Skeletal muscle satellite cell (primary cell): ENCODE data around the gene BUB1.
A peak's percentile ranks its signal among the peaks of the same experiment; 100 is the strongest.
"Not testable (repeated sequence)": the region's sequence is repeated elsewhere in the genome, so short reads cannot be mapped to it uniquely, and the experiment has no call there.

Experiments used
- H3K27me3 ChIP-seq: 2 replicates; pipeline ENCODE4 v1.7.0; 2013; ENCODE audit warnings: low read length; ENCODE audit not compliant: control insufficient read depth, insufficient read depth
- H3K36me3 ChIP-seq: 2 replicates; pipeline ENCODE4 v1.7.0; 2013; ENCODE audit warnings: mild to moderate bottlenecking, control low read depth, low read length; ENCODE audit not compliant: insufficient read depth
- H3K4me1 ChIP-seq: 2 replicates; pipeline ENCODE4 v1.7.0; 2013; ENCODE audit warnings: low read length; ENCODE audit not compliant: control insufficient read depth, insufficient read depth
- H3K4me2 ChIP-seq: 2 replicates; pipeline ENCODE4 v1.7.0; 2013; ENCODE audit warnings: mild to moderate bottlenecking, low read length
- H3K4me3 ChIP-seq: 2 replicates; pipeline ENCODE4 v1.7.0; 2013; ENCODE audit warnings: low read length
- H3K9ac ChIP-seq: 2 replicates; pipeline ENCODE4 v1.7.0; 2013; ENCODE audit warnings: mild to moderate bottlenecking, low read depth, low read length, moderate library complexity
- H3K9me3 ChIP-seq: replicated peaks from 2 replicates; pipeline ENCODE4 v1.7.0; 2013; ENCODE audit warnings: mild to moderate bottlenecking, control low read depth, low read length

The BUB1 gene

DNA sequence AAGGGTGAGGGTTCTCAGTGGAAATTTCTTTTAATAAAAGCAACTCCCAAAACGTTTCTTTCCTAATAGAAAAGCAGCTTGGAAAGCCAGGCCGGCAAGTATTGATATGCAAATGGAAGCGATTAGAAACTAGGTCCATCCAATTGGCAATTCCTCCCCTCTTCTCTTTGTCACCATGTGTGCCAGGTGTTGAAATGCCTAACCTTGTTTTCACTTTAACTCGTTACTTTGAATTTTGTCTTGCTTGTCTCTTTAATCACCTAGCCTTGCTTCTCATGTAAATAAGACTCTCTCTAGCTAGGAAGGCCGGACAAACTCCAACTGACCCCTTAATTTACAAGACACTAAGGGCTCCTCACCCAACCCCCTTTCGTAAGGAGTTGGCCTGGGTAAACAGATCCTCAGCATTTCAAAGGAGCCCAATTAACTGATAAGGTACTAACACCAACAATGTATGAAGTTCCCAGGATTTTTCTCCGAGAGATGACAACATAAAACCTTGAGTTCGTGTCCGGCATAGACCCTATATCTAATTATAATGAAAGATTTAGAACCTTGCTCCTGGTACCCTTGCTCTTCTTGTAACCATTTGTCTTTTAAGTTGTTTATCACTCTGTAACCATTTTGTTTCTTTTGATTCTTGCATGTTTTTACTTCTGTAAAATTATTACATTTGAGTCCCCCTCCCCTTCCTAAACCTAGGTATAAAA lies 10.1 kb upstream of the BUB1 start:
- not testable (repeated sequence) for H3K4me2 ChIP-seq, H3K4me3 ChIP-seq, H3K9me3 ChIP-seq, H3K36me3 ChIP-seq, H3K4me1 ChIP-seq, H3K9ac ChIP-seq
- peaks cover 84% of the 10 kb centered on the region for H3K27me3 ChIP-seq

DNA sequence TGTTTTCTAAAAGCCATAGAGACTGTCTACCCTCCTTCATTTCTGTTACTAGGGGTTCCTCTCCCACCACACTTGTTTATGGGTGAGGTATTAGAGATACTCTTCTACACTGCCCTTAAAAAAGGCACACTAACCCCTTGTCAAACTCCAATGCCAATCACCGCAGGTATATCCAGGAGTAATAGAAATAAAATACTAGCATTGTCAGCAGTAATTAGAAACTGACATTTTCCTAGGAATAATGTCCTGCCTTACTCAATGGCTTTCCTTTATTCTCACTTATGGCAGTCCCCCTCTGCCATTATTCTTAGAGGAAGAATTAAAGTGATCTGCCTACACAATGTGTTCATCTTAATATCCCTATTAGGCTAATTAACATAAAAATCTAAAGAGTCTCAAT lies 5.0 kb upstream of the BUB1 start:
- no peaks in the 10 kb centered on the region for H3K9me3 ChIP-seq

DNA sequence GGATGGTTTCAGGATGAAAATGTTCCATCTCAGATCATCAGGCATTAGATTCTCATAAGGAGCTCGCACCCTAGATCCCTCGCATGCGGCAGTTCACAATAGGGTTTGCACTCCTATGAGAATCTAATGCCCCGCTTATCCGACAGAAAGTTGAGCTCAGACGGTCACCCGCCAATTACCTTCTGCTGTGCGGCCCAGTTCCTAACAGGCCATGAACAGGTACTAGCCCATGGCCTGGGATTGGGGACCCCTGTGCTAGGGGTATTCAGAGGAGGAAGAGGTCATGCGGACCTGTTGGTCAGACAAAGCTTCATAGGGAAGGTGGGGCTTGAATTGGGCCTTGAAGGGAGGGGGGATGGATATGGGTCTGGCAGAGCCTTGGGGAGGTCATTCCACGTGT lies 4.4 kb upstream of the BUB1 start:
- no peak overlapping the region for H3K4me3 ChIP-seq
- peaks cover 43% of the 10 kb centered on the region for H3K27me3 ChIP-seq
- peaks cover 9% of the 10 kb centered on the region for H3K4me1 ChIP-seq
- H3K9me3 ChIP-seq: no peaks in the 10 kb centered on the region
- no peak overlapping the region for H3K9ac ChIP-seq
- H3K4me2 ChIP-seq: no peak overlapping the region
- H3K36me3 ChIP-seq: no peaks in the 10 kb centered on the region

More for the DNA sequence above, 5.0 kb upstream of the BUB1 start:
- no peak overlapping the region for H3K4me2 ChIP-seq
- peaks cover 47% of the 10 kb centered on the region for H3K27me3 ChIP-seq
- no peaks in the 10 kb centered on the region for H3K36me3 ChIP-seq
- H3K4me1 ChIP-seq: peaks cover 9% of the 10 kb centered on the region
- H3K9ac ChIP-seq: no peak overlapping the region
- no peak overlapping the region for H3K4me3 ChIP-seq

DNA sequence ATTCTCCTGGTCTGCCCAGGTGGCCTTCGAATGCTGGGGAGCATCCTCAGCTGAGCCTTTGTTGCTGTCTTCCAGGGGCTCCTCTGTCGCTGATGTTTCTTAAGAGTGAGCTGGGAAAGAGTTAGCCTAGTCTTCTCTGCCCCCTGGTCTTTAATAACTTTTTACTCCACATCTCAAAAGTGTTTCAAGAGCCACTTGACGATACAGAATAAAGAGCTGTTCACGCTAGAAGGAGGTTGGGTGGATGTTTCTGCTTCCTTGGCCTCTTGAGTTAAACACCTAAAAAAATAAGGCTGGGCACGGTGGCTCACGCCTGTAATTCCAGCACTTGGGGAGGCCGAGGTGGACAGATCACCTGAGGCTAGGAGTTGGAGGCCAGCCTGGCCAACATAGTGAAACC lies 2.8 kb upstream of the BUB1 start:
- H3K4me1 ChIP-seq: peaks cover 16% of the 10 kb centered on the region
- no peak overlapping the region for H3K9ac ChIP-seq
- no peak overlapping the region for H3K4me3 ChIP-seq
- H3K9me3 ChIP-seq: no peaks in the 10 kb centered on the region
- no peaks in the 10 kb centered on the region for H3K36me3 ChIP-seq
- H3K4me2 ChIP-seq: no peak overlapping the region
- peaks cover 35% of the 10 kb centered on the region for H3K27me3 ChIP-seq

DNA sequence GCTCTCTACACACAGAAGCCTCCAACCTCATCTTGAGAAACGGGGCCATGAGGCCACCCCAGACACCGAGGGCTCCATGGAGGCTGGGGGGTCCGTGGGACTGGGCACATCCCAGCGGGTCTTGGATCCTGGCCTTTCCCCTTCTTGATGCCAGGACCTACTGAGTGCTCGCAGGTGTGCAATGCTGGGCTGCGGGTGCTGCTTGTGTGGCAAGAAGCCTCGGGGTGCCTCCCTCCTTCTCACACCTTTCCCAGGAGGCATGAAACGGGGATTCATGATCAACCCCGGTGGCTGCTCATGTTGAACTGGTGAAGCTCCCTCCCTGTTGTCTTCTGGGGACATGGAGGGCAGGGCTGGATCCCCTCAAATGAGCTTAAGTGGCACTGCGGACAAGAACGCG lies 2.0 kb upstream of the BUB1 start:
- no peak overlapping the region for H3K4me2 ChIP-seq
- H3K36me3 ChIP-seq: peaks cover 3% of the 10 kb centered on the region
- H3K9ac ChIP-seq: no peak overlapping the region

DNA sequence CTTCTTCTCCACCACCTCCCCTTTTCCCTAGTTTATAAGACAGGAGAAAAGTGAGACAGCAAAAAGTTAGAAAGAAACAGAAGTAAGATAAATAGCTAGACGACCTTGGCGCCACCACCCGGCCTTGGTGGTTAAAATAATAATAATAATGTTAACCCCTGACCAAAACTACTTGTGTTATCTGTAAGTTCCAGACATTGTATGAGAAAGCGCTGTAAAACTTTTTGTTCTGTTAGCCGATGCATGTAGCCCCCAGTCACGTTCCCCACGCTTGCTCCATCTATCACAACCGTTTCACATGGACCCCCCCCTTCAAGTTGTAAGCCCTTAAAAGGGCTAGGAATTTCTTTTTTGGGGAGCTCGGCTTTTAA lies 1.5 kb upstream of the BUB1 start:
- peak overlapping the region; percentile 92 for H3K4me2 ChIP-seq
- H3K9ac ChIP-seq: peak overlapping the region; percentile 86
- H3K9me3 ChIP-seq: no peaks in the 10 kb centered on the region
- peaks cover 3% of the 10 kb centered on the region for H3K36me3 ChIP-seq
- peaks cover 26% of the 10 kb centered on the region for H3K4me1 ChIP-seq
- peaks cover 22% of the 10 kb centered on the region for H3K27me3 ChIP-seq
- H3K4me3 ChIP-seq: peak overlapping the region; percentile 82

More for the DNA sequence above, 2.0 kb upstream of the BUB1 start:
- peaks cover 23% of the 10 kb centered on the region for H3K4me1 ChIP-seq
- no peaks in the 10 kb centered on the region for H3K9me3 ChIP-seq
- no peak overlapping the region for H3K4me3 ChIP-seq
- peaks cover 27% of the 10 kb centered on the region for H3K27me3 ChIP-seq

DNA sequence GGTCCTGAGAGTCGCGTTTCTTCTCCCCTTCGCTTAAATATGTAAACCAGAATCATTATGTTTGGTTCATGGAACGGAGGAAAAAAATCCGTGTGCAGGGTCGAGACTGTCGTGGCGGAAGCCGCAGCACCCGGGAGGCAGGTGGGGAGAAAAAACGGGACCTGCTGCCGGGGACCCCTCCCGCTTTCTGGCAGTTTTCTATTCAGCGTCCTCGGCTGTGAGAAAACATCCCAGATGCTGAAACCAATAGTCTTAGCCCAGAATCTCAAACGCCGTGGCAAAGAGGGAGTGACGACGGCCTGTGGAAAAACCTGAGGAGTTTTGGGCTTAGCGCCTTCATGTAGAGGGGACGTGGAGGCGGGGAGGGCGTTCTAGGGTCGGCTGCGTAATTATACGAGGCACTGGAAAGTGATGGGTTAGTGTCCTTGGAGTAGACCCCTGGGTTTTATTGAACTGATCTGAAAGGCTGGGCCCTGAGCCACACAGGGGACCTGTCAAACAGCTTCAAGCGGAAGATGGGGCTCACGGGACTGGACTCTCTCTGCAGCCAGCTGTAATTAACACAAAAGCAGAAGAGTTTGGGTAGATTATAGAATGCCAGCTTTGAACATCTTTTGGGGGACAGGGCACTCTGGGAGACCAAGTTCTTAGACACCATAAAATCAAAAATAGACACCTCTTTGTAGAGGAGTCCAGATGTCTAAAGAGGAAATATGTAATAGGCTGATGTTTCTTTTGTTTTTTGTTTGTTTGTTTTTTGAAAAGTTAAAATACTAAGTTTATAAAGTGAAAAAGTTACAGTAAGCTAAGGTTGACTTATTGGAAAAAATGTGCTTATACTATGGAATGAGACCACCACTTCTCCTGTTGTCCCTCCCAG lies 834 bp upstream of the BUB1 start:
- peak overlapping the region; percentile 82 for H3K4me3 ChIP-seq
- peaks cover 26% of the 10 kb centered on the region for H3K4me1 ChIP-seq
- no peaks in the 10 kb centered on the region for H3K9me3 ChIP-seq
- peaks cover 3% of the 10 kb centered on the region for H3K36me3 ChIP-seq
- peak overlapping the region; percentile 92 for H3K4me2 ChIP-seq
- peak overlapping the region; percentile 86 for H3K9ac ChIP-seq
- H3K27me3 ChIP-seq: peaks cover 15% of the 10 kb centered on the region

DNA sequence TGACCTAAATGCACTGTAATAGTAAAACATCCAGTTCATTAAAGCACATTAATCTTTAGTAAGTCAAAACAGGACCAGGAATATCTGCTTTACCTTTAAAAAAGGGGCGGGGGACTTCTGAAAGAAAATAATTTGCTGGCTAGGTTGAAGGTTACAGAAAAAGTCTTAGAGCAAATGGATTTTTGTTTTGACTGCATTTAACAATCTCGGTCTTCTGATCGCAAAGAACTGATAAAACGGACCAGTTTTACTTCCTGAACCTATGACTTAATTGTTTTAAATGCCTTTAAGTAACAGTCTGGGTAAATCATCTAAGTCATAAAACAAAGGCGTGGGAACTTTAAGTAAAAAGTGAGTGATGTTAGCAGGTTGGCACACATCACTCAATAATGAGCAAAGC lies 783 bp downstream of the BUB1 start:
- H3K9ac ChIP-seq: peak overlapping the region; percentile 80
- H3K9me3 ChIP-seq: no peaks in the 10 kb centered on the region
- peak overlapping the region; percentile 92 for H3K4me2 ChIP-seq
- peaks cover 26% of the 10 kb centered on the region for H3K4me1 ChIP-seq
- H3K27me3 ChIP-seq: peaks cover 10% of the 10 kb centered on the region
- H3K4me3 ChIP-seq: peak overlapping the region; percentile 82
- peaks cover 11% of the 10 kb centered on the region for H3K36me3 ChIP-seq

DNA sequence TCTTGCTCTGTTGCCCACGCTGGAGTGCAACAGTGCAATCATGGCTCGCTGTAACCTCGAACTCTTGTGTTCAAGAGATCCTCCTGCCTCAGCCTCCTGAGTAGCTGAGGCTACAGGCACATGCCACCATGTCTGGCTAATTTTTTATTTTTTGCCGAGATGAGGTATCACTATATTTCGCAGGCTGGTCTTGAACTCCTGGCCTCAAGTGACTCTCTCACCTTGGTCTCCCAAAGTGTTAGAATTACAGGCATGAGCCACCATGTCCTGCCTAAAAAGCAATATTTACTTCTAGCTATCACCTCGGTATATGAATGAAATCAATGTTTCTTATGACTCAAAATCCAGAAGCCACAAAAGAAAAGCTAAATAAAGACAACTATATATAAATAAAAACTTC lies 2.2 kb downstream of the BUB1 start:
- peaks cover 15% of the 10 kb centered on the region for H3K36me3 ChIP-seq
- no peak overlapping the region for H3K4me3 ChIP-seq
- no peaks in the 10 kb centered on the region for H3K9me3 ChIP-seq
- H3K4me2 ChIP-seq: no peak overlapping the region
- peaks cover 7% of the 10 kb centered on the region for H3K27me3 ChIP-seq
- H3K4me1 ChIP-seq: peaks cover 26% of the 10 kb centered on the region
- no peak overlapping the region for H3K9ac ChIP-seq

DNA sequence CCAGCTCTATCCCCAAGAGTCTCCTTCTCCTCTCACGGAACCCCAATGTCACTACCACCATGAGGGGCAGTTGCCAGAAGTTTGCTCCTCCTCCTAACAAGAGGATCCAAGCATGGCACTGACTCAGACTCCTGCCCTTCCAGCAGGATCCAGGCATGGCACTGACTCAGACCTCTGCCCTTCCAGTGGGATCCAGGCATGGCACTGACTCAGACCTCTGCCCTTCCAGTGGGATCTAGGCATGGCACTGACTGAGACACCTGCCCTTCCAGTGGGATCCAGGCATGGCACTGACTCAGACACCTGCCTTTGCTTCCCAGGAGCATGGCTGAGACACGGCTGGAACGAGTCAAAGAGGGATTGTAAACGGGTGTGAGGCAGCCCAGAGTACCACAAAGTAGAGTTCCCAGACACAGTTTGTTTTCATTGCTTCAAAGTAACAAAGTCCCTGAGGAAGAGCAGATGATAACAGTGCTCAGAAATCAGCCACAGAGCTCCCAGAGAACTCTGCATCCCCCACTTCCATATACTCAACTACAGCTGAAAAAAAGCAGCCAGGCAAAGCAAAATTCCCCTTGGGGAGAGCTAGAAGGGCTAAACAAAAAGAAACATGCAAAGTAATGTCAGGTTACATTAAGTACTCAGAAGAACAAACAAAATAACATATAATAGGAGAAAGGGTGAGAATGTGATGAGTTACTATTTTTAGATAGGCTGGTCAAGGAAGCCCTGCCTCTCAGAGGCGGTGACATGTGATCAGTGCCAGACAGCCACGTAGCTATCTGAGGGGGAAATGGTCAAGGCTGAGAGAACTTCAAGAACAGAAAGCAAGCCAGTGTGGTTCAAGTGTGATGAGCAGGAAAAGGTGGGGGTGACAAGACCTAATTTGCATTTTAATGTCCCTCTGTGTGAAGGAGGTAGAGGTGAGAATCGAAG lies 3.0 kb downstream of the BUB1 start:
- H3K27me3 ChIP-seq: peaks cover under 1% of the 10 kb centered on the region
- H3K4me2 ChIP-seq: peak overlapping the region; percentile 16
- H3K4me3 ChIP-seq: no peak overlapping the region
- H3K4me1 ChIP-seq: peaks cover 26% of the 10 kb centered on the region
- no peak overlapping the region for H3K9ac ChIP-seq
- H3K9me3 ChIP-seq: no peaks in the 10 kb centered on the region
- peaks cover 16% of the 10 kb centered on the region for H3K36me3 ChIP-seq

DNA sequence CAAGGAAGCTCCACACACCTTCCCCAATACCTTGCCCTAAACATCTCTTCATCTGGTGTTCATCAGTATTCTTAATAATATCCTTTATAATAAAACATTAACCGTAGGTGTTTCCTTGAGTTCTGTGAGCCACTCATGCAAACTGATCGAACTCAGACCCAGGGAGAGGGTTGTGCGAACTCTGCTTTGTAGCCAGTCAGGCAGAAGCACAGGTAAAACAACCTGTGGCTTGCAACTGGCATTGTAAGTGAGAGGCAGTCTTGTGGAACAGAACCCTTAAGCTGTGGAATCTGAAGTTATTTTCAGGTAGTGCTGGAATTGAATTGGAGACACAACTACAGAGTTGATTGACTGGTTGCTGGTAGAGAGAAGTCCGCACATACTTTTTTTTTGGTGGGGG lies 4.7 kb downstream of the BUB1 start:
- Histone ChIP-seq H3K9me3 (no peaks in the 10 kb centered on the region), H3K27me3 (no peaks in the 10 kb centered on the region), H3K4me2 (no peak overlapping the region), H3K4me1 (peaks cover 17% of the 10 kb centered on the region), H3K36me3 (peaks cover 26% of the 10 kb centered on the region), H3K9ac (no peak overlapping the region), H3K4me3 (no peak overlapping the region)
